Measurements from ENCODE around the gene SLC4A11.

- no peak for TF ChIP-seq REST (IDR thresholded peaks at IDR 0.05; ENCODE audit: unreplicated experiment)
- TF ChIP-seq CTCF (conservative IDR thresholded peaks at IDR 0.05; ENCODE audit: low read depth in 2 of 2) = peak; percentile 90 to 95
- TF ChIP-seq EZH2 (IDR thresholded peaks at IDR 0.05; ENCODE audit: low read depth, unreplicated experiment) = no peak
- no peak for TF ChIP-seq CREB1 (CRISPR knock-in tag; IDR thresholded peaks at IDR 0.05; ENCODE audit: low read depth)
- no peak for TF ChIP-seq EZH2phosphoT487 (IDR thresholded peaks at IDR 0.05; ENCODE audit: unreplicated experiment)
- no peak for TF ChIP-seq JUNB (IDR thresholded peaks at IDR 0.05; ENCODE audit: unreplicated experiment)
- 0 out of 2 replicates have a peak, but pooled peaks have one; percentile 32 for TF ChIP-seq POLR2AphosphoS5 (IDR thresholded peaks at IDR 0.05; ENCODE audit: low read depth)
Observed at GRCh38 chr20:3218307-3218988, 20.5 kb downstream of the SLC4A11 start.

Data from GM23338 (cell line).